Umbilical cord (tissue), 2 donors: ENCODE results near the gene SPEG. TPM values are rescaled to one million over a fixed set of nuclear protein-coding genes. Genes with fewer than 3 reads are reported as not detected.

ENCODE experiments used
- DNase-seq: peaks from one replicate; pipeline ENCODE4 v3.0.0-alpha.2; 2015; ENCODE audit warnings: low spot score
- total RNA-seq: library from RNA; depleted of rRNA; stranded (reverse); fragments of >200 nt; gene quantifications from one replicate; pipeline ENCODE4 v1.2.3, GENCODE V29; 2014; ENCODE audit warnings: low replicate concordance; ENCODE audit not compliant: insufficient read depth

The SPEG gene
- total RNA-seq, 1 donor from 2014 or later, result 61.9 TPM

GRCh38 chr2:219527472-219527871 lies 92.8 kb downstream of the SPEG start:
- DNase-seq, result no peak

DNA sequence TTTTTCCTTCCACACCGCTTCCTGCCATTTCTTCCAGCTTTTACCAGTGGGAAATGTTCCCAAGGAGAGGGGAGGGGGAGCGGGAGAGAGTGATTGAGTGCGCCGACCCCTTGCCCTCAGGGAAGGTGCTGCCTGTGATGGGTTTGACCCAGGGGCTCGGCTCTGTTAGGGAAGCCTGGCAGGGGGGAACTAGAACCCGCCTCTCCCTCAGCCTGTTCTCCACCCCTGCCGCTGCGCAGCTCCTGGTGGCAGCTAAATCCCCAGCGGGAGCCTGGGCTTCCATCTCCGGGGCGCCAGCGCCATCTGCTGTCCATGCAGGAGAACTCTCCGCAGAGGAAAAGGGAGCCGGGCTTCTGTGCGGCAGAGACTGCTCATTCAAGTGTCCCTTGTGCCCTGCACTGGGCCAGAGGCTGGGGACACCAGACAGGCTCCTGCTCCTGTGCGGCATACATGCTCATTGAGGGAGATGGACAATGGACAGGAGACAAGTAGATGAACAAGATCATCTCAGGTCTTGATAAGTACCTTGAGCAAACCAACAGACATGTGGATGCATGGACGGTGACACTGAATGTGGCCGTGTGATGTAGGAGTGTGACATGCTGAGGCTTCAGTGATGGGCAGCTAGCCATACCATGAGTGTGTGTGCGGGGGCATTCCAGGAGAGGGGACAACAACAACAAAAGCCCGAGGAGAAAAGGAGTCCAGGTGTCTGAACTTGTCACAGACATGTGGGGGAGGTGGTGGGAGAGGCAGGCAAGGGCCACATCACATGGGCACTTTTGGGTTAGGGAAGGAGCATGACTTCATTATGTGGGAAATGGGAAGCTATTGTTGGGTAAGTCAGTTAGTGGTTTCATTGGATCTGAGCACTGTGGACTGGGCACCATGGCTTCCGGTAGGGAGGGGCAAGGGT lies 95.7 kb downstream of the SPEG start:
- peak; percentile 91 for DNase-seq

- no peak for DNase-seq
Observed at GRCh38 chr2:219531639-219532377, 97.2 kb downstream of the SPEG start.

DNA sequence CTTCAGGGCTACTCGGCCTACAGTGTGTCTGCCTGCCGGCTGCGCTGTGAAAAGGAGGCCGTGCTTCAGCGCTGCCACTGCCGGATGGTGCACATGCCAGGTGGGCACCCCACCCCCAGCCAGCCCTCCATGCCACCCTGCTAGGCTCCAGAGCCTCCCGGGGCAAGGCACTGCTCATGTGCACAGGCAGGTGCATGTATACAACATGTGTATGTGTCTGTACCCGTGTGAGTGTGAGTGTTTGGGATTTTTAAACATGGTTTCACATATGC lies 97.7 kb downstream of the SPEG start:
- no peak for DNase-seq

DNA sequence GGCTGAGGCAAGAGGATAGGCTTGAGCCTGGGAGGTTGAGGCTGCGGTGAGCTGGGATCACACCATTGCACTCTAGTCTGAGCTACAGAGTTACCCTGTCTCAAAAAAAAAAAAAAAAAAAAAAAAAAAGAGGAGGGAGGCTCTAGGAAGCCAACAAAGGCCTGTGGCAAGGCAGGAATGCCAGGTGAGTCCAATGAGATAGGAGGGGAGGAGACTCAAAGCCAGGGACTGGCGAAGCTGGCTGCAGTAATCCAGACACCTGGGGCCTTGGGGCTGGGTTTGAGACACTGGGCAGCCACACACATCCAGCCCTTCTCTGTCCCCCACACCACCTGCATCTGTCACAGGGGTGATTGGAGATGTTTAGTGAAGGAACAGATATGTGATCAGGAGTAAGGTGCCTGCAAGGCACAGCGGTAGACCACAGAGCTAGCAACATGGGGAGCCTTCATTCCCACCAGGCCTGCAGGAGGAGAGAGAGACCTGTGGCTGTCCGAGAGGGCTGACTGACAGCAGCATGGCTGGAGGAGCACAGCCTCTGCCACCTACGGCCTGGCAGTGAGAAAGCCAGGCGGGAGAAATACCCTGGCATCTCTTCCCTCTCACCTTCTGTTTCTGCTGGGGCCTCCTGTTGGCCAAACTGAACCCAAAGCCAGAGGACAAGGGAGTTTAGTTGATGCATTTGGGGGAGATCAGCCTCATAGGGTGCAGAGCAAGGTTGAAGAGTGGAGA lies 99.5 kb downstream of the SPEG start:
- no peak for DNase-seq

- DNase-seq, result no peak
Observed at GRCh38 chr2:219536425-219536824, 101.8 kb downstream of the SPEG start.

DNA sequence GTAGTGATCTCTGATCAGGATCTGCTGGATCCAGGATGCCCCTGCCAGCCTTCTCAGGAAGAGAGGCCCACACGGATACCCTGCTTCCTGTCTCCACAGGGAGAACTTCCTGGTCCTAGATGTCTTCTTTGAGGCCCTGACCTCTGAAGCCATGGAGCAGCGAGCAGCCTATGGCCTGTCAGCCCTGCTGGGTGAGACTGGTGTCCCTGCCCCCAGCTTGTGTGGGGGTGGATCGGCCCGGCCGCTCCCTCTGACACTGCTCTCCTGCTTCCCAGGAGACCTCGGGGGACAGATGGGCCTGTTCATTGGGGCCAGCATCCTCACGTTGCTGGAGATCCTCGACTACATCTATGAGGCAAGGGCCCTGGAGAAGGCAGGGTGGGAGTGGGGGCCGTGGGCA lies 102.3 kb downstream of the SPEG start:
- DNase-seq, result no peak

DNA sequence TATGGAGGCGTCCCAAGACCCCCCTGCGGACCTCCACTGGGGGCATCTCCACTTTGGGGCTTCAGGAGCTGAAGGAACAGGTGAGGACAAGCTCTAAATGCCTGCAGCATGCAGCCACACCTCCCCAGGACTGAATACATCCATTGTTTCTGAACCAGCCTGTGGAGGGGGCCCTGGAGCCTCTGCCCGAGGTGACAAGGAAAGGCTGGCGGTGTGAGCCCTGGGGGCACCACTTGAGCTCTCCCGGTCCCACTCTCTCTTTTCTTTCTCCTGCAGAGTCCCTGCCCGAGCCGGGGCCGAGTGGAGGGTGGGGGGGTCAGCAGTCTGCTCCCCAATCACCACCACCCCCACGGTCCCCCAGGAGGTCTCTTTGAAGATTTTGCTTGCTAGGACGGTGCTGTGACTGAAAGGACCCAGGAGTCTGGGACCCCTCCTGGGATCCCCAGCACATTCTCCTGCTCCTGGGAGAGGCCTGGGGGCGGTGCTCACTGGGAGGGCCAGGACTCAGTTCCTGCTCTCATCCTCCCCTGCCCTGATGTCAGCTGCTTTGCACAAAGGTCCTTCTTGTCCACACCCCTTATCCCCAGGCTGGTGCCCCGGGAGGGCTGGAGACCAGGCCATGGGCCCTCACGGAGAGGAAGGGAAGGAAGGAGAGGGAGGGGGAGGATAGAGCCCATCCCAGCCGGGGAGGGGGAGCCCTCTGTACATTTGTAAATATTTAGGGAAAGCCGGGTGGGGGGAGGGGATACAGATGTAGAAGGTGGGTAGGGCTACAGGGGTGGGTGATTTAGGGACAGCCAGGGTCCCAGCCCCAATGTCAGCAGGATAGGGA lies 103.2 kb downstream of the SPEG start:
- peak; percentile 56 for DNase-seq

- peak; percentile 70 for DNase-seq
Observed at GRCh38 chr2:219538504-219538951, 103.9 kb downstream of the SPEG start.

DNA sequence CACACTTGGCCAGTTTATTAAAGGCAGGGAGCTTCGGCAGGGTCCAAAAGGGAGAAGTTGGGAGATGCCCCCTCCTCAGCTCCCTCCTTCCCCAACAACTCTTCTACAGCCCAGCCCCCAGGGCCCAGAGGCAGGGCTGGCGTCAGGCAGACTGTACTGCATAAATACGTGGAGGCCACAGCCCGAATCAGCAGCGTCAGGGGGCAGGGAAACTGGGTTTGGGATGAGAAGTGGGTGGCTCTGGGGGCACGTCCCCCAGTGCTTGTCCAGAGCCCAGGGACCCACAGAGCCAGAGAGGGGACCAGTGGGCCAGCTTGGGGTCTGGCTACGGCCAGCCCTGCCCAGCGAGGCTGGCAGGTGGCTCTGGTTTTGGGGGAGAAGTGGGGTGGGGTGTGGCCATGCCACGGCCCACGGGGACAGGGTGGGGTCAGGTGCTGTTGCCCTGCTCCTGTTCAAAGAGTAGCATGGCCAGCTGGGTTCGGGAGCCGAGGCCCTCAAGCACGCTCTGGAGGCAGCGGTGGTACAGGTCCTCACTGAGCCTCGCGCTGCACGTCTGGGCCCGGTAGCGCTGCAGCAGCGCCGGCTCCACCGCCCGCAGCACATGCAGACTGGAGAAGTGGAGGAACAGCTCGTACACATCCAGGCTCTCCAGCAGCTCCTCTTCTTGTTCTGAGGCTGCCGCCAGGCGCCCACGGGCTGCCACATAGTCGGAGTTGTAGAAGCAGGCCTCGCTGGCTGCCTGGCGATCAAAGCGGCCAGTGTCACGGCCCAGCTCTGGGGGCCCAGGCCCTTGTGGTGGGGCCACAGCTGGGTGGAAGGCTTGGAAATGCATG lies 104.5 kb downstream of the SPEG start:
- peak; percentile 12 for DNase-seq

DNA sequence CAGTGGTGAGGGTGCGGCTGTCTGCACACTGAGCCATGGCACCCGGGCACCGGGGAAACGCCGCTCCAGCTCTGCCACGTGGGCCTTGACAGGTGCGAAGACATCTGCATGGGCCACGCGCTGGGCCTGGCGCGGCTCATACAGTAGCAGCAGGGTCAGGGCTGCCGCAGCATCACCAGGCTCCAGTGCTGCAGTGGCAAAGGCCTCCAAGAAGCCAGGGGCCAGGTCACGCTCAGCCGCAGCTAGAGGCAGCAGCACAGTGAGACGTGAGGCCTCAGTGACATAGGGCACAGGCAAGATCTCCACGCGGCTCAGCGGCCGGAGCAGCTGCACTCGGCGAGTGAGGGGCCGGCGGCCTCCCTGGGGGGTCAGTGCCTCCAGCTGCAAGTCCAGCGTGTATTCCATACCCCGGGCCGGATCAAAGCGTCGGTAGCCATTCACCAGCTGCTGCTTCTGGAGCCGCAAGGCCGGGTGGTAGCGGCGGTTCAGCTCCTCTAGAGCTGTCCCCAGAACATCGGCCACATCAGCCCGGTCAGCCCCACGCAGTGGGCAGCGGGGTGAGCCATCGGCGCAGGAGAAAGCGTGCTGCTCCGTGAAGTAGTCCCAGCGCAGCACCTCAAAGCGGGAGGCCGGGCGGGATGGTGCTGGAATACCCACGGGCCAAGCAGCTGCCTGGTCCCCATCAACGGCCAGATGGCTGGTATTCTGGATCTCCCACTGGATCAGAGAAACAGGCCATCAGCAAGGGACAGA lies 105.5 kb downstream of the SPEG start:
- no peak for DNase-seq

DNA sequence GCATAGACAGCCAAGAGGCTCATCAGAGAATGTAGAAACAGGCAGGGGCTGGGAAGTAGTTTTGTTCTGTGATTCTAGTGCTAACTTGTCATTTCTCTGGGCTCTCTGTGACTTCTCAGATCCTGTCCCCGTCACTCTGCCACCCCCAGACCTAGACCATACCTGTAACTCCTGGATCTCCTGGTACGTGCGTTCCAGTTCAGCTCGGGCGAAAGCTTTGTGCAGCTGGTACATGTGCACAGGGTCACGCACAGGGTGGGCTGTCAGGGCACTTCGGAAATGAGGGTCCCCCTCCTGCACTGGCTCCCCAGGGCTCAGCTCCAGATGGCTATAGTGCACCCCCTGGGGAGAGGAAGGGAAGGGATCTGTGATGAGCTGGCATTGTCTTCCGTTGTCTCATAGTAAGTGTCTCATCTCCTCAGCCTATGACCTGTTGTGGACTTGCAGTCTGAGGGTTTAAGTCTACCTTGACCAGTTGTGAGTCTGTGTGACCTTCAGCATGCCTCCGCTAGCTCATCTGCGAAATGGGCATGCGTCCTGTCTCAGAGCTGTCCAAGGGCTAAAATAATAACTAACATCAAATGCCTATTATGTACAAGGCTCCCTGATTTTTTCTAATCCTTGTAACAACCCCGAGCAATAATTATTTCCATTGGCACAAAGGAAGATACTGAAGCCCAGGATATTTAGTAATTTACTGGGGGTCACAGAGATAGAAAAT lies 106.3 kb downstream of the SPEG start:
- DNase-seq, result no peak

DNA sequence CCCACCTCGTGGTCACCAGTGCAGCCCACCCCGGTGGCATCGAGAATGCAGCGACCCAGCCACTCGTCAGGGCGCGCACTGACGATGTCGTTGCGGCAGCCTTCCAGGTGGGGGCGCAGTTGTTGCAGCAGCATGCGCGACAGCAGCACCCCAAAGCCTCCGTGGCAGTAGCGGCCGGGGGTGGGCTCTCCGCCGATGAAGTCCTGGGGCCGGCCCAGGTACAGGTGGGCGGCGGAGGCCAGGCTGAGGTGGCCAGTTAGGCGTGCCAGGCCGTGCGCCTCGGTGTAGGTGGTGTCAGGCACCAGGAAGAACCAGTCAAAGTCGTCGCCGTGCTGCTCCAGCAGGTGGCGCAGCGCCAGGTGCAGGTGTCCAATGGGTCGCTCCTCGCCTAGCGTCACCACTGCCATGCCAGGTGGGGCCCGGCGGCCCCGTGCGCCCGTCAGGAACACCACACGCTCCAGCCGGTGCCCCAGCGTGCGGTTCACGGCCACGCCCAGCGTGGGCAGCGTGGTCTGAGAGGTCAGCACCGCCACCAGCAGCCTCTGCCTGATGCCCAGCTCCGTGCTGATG lies 107.1 kb downstream of the SPEG start:
- peak; percentile 64 for DNase-seq

GRCh38 chr2:219542931-219543595 lies 108.4 kb downstream of the SPEG start:
- peak; percentile 34 for DNase-seq

- peak; percentile 99 for DNase-seq
Observed at GRCh38 chr2:219543596-219544358, 109.1 kb downstream of the SPEG start, which contains the start of the genes CHPF and TMEM198. Gene CHPF, minus strand, starts transcription at chr2:219543809. Its CDS starts 271 bp downstream, at chr2:219543538. Gene TMEM198, plus strand, starts transcription at chr2:219544028. Its CDS starts 700 bp downstream, at chr2:219544728.

- DNase-seq, result no peak
Observed at GRCh38 chr2:219544567-219544966, 109.9 kb downstream of the SPEG start.

DNA sequence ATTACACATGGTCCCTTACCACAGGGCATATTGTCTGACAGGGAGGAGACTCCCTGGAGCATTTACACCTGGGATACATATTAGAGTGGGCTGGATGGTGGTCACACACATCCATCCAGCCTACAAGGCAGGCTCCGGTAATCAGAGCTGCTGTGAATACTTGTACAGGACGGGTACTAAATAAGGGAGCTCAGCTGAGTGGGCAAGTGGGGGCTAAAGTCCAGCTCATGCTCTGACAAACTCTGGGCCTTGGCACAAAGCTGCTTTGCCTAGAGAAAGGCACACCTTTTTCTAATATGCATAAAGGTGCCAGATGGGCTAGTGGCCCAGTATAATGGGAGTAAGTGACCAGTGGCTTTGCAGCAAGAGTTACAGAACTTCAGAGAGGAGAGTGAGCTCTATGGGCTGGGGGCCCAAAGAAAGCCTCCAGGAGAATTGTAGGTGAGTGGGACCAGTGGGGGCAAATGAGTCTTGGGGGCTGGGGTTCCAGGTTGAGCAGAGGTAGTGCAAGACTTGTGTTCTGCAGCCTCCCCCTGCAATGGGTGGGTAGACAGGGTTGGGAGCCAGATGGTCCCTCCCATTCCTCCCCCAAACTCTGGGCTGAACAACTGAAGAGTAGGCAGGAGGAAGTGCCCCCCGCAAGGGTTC lies 110.8 kb downstream of the SPEG start:
- no peak for DNase-seq
